ENCODE results near the gene VPS51.

The VPS51 gene

GRCh38 chr11:65126624-65127274, 30.7 kb downstream of the VPS51 start:
- no peak for DNase-seq (ENCODE audit: low read depth)
- TF ChIP-seq CTCF (IDR thresholded peaks at IDR 0.05; ENCODE audit: insufficient read depth, low read depth, low read length, missing control alignments), result no peak
- H3K4me3 ChIP-seq (ENCODE audit: low read depth, low read length), result no peak overlapping the region

GRCh38 chr11:65127473-65128181, 31.6 kb downstream of the VPS51 start:
- TF ChIP-seq CTCF (IDR thresholded peaks at IDR 0.05; ENCODE audit: insufficient read depth, low read depth, low read length, missing control alignments), result no peak
- no peak for DNase-seq (ENCODE audit: low read depth)
- no peak overlapping the region for H3K4me3 ChIP-seq (ENCODE audit: low read depth, low read length)

GRCh38 chr11:65128182-65129145, 32.5 kb downstream of the VPS51 start:
- TF ChIP-seq CTCF (IDR thresholded peaks at IDR 0.05; ENCODE audit: insufficient read depth, low read depth, low read length, missing control alignments), result no peak
- DNase-seq (ENCODE audit: low read depth), result no peak
- H3K4me3 ChIP-seq (ENCODE audit: low read depth, low read length), result no peak overlapping the region

- no peak for TF ChIP-seq CTCF (IDR thresholded peaks at IDR 0.05; ENCODE audit: insufficient read depth, low read depth, low read length, missing control alignments)
- DNase-seq (ENCODE audit: low read depth), result no peak
- H3K4me3 ChIP-seq (ENCODE audit: low read depth, low read length), result no peak overlapping the region
Measured at GRCh38 chr11:65129649-65130441, 33.8 kb downstream of the VPS51 start.

GRCh38 chr11:65130631-65131416, 34.8 kb downstream of the VPS51 start:
- no peak overlapping the region for H3K4me3 ChIP-seq (ENCODE audit: low read depth, low read length)
- DNase-seq (ENCODE audit: low read depth), result no peak
- no peak for TF ChIP-seq CTCF (IDR thresholded peaks at IDR 0.05; ENCODE audit: insufficient read depth, low read depth, low read length, missing control alignments)

- no peak for DNase-seq (ENCODE audit: low read depth)
- TF ChIP-seq CTCF (IDR thresholded peaks at IDR 0.05; ENCODE audit: insufficient read depth, low read depth, low read length, missing control alignments), result no peak
- H3K4me3 ChIP-seq (ENCODE audit: low read depth, low read length), result no peak overlapping the region
Measured at GRCh38 chr11:65131417-65131776, 35.4 kb downstream of the VPS51 start.
